ENCODE results near the gene PEX5L. TPM values are rescaled to one million over a fixed set of nuclear protein-coding genes. Genes with fewer than 3 reads are reported as not detected.

Gene PEX5L
- total and polyA plus RNA-seq, 12 donors = 0.03 to 1.1 (median 0.16) TPM; not detected in 3

- Histone ChIP-seq H3K27ac (no peak overlapping the region), H3K27me3 (peaks cover 3% of the 10 kb centered on the region), H3K36me3 (replicated peaks in 1 of 2) (no peaks in the 10 kb centered on the region), H3K4me3 (no peak overlapping the region), H3K4me1 (replicated peaks in 1 of 2) (no peaks in the 10 kb centered on the region), H3K9me3 (replicated peaks in 1 of 3) (no peaks in the 10 kb centered on the region)
- TF ChIP-seq POLR2A (IDR thresholded peaks at IDR 0.05) (no peak), CTCF (IDR thresholded peaks at IDR 0.05) (no peak)
- intact Hi-C loops (cut with DNase I) = no loop called here
- DNase-seq = no peak
These were observed 141.4 kb downstream of the PEX5L start for GRCh38 chr3:179895330-179895729.

GRCh38 chr3:179887295-179887943 is 149.3 kb downstream of the PEX5L start:
- Histone ChIP-seq H3K27me3 (no peaks in the 10 kb centered on the region), H3K4me1 (replicated peaks in 1 of 2) (no peaks in the 10 kb centered on the region), H3K4me3 (no peak overlapping the region), H3K36me3 (replicated peaks in 1 of 2) (no peaks in the 10 kb centered on the region), H3K9me3 (replicated peaks in 1 of 3) (no peaks in the 10 kb centered on the region), H3K27ac (no peak overlapping the region)
- intact Hi-C loops (cut with DNase I) = no loop called here
- DNase-seq = no peak
- TF ChIP-seq POLR2A (IDR thresholded peaks at IDR 0.05) (no peak), CTCF (IDR thresholded peaks at IDR 0.05) (no peak)
- WGBS, 4 donors = 47 to 57% (median 53%) methylated on average over 4 of the region's 4 CpGs

GRCh38 chr3:179885950-179886349 is 150.8 kb downstream of the PEX5L start:
- Histone ChIP-seq H3K27ac (no peak overlapping the region), H3K9me3 (replicated peaks in 1 of 3) (no peaks in the 10 kb centered on the region), H3K4me3 (no peak overlapping the region), H3K4me1 (replicated peaks in 1 of 2) (no peaks in the 10 kb centered on the region), H3K27me3 (no peaks in the 10 kb centered on the region), H3K36me3 (replicated peaks in 1 of 2) (no peaks in the 10 kb centered on the region)
- 60 to 70% (median 69%) methylated on average over 2 of the region's 2 CpGs for WGBS, 4 donors
- intact Hi-C loops (cut with DNase I) = no loop called here
- no peak for DNase-seq
- TF ChIP-seq CTCF (IDR thresholded peaks at IDR 0.05) (no peak), POLR2A (IDR thresholded peaks at IDR 0.05) (no peak)

- no peak for DNase-seq
- H3K27ac ChIP-seq = no peak overlapping the region
- no peak for TF ChIP-seq POLR2A (IDR thresholded peaks at IDR 0.05)
- H3K27me3 ChIP-seq = no peaks in the 10 kb centered on the region
- H3K4me1 ChIP-seq (replicated peaks in 1 of 2) = no peaks in the 10 kb centered on the region
- no peaks in the 10 kb centered on the region for H3K36me3 ChIP-seq (replicated peaks in 1 of 2)
- intact Hi-C loops (cut with DNase I) = no loop called here
- H3K9me3 ChIP-seq (replicated peaks in 1 of 3) = no peaks in the 10 kb centered on the region
- no peak overlapping the region for H3K4me3 ChIP-seq
- 39 to 56% (median 48%) methylated on average over 1 of the region's 1 CpG for WGBS, 4 donors
These were observed 152.6 kb downstream of the PEX5L start for GRCh38 chr3:179884136-179884535.

GRCh38 chr3:179882292-179882691 is 154.4 kb downstream of the PEX5L start:
- WGBS, 4 donors = 6 to 16% (median 8%) methylated on average over 2 of the region's 2 CpGs
- no peak for DNase-seq
- Histone ChIP-seq H3K36me3 (replicated peaks in 1 of 2) (no peaks in the 10 kb centered on the region), H3K4me3 (no peak overlapping the region), H3K4me1 (replicated peaks in 1 of 2) (no peaks in the 10 kb centered on the region), H3K9me3 (replicated peaks in 1 of 3) (no peaks in the 10 kb centered on the region), H3K27ac (no peak overlapping the region), H3K27me3 (no peaks in the 10 kb centered on the region)
- intact Hi-C loops (cut with DNase I) = no loop called here
- TF ChIP-seq CTCF (IDR thresholded peaks at IDR 0.05) = no peak
- no peak for TF ChIP-seq POLR2A (IDR thresholded peaks at IDR 0.05)

Data from adrenal gland (tissue), 12 donors.